ENCODE data around the gene RELN.

DNA sequence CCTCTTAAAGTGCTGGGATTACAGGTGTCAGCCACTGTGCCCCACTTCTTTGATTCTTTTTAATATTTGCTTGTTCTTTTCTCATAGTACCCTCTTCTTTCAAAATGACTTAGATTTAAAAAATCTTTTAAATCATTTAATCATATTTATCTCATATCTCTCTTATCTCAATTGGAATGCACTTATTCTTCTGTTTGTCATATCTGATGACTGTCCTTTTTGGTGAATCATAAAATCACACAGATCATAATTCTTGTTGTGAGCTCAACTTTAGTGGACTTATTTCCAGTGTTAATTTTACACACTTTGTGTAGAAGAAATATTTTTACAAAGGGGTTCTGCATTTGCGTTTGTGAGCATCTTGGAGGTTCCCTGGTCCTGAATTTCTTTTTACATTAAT, 323.1 kb downstream of the RELN start:
- TF ChIP-seq TARDBP (IDR thresholded peaks at IDR 0.05) (no peak), ARNT (IDR thresholded peaks at IDR 0.05) (no peak), PKNOX1 (IDR thresholded peaks at IDR 0.05) (no peak), SUZ12 (IDR thresholded peaks at IDR 0.05) (no peak), FOXM1 (IDR thresholded peaks at IDR 0.05; ENCODE audit: borderline replicate concordance) (no peak), FOXA1 (IDR thresholded peaks at IDR 0.05) (no peak), L3MBTL2 (conservative IDR thresholded peaks at IDR 0.05) (no peak), SP1 (IDR thresholded peaks at IDR 0.05) (no peak)

Data from HEK293T (cell line).